HUES6 (cell line): ENCODE data around the gene TAX1BP3.

Source experiments
- H3K27ac ChIP-seq: 2 replicates; pipeline ENCODE4 v1.7.0; 2013; ENCODE audit warnings: low read depth, mild to moderate bottlenecking, low read length, inconsistent platforms
- H3K27me3 ChIP-seq: 2 replicates; pipeline ENCODE4 v1.6.1; 2013; ENCODE audit warnings: low read length; ENCODE audit not compliant: control insufficient read depth, insufficient read depth
- H3K36me3 ChIP-seq: 2 replicates; pipeline ENCODE4 v1.6.1; 2013; ENCODE audit warnings: low read length; ENCODE audit not compliant: control insufficient read depth, insufficient read depth
- H3K4me1 ChIP-seq: 2 replicates; pipeline ENCODE4 v1.6.1; 2013; ENCODE audit warnings: low read length; ENCODE audit not compliant: control insufficient read depth, insufficient read depth
- H3K4me3 ChIP-seq: 2 replicates; pipeline ENCODE4 v1.5.1; 2013; ENCODE audit warnings: low read depth, low read length
- H3K9ac ChIP-seq: one replicate; pipeline ENCODE4 v1.6.1; 2013; ENCODE audit warnings: mild to moderate bottlenecking, low read length
- H3K9me3 ChIP-seq: 2 replicates; pipeline ENCODE4 v1.6.1; 2013; ENCODE audit warnings: low read depth, low read length; ENCODE audit not compliant: control insufficient read depth, insufficient read depth

Gene TAX1BP3

DNA sequence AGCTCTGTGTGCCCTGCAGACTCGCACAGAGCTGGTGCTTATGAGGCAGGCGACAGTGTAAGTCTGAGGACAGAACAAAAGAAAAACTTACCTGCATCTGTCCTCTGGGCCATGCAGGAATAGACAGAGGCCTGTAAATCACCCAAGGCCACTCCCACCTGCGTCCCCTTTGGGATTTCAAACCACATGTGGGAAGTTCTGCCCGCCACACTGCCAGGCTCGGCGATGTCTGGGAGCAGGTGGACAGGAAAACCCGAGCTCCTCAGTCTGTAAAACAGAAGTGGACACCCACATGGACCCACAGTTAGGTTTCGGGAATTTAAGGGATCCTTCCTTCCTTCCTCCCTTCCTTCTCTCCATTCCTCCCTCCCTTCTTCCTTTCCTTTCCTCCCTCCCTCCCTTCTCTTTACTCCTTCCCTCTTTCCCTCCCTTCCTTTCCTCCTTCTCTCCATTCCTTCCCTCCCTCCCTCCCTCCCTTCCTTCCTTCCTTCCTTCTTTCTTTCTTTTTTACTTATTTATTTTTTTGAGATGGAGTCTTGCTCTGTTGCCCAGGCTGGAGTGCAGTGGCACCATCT, 47.1 kb downstream of the TAX1BP3 start:
- Histone ChIP-seq H3K4me3 (no peak overlapping the region), H3K27ac (no peak overlapping the region), H3K9me3 (no peaks in the 10 kb centered on the region), H3K36me3 (peaks cover 75% of the 10 kb centered on the region), H3K27me3 (no peaks in the 10 kb centered on the region), H3K4me1 (no peaks in the 10 kb centered on the region), H3K9ac (no peak overlapping the region)

DNA sequence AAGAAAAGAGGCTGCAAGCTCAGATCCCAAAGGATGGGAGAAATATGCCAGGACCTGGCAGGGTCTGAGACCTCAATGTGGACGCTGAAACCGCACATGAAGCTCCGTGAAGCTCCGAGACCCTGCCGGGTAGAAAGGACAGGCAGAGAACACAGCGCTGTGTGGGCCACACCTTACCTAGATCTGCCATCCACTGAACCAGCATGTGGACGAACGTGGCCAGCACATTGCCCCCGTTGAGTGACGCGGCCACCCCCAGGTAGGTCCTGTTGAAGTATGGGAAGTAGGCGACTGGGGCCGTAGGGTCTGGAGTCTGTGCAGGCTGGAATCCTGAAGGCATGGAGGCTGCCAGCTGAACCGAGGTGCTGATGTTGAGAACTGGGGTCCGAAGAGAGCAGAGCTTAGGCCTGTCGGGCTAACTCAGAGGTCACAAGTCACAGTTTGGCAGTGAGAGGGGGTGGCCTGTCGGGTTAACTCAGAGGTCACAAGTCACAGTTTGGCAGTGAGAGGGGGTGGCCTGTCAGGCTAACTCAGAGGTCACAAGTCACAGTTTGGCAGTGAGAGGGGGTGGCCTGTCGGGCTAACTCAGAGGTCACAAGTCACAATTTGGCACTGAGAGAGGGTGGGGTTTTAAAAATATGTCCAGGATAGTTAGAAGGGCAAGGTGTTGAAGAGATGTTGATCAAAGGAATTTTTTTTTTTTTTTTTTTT, 53.1 kb downstream of the TAX1BP3 start:
- Histone ChIP-seq H3K27ac (no peak overlapping the region), H3K9ac (no peak overlapping the region), H3K27me3 (no peaks in the 10 kb centered on the region), H3K4me3 (no peak overlapping the region), H3K4me1 (no peaks in the 10 kb centered on the region), H3K36me3 (peaks cover 75% of the 10 kb centered on the region), H3K9me3 (no peaks in the 10 kb centered on the region)

DNA sequence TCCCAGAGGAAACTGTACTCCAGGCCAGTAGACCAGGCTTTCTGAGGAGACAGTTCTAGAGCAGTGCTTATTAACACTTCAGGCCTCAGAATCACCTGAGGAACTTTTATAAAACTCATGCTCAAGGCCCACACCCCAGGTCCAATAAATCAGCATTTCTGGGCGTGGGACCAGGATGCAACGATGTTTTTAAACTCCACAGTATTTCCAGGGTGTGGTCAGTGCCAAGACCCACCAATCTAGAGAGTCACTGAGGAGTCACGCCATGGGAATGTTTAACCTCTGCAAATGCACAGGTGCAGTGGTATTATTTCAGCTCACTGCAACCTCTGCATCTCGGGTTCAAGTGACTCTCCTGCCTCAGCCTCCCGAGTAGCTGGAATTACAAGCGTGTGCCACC, 55.3 kb downstream of the TAX1BP3 start:
- Histone ChIP-seq H3K4me3 (no peak overlapping the region), H3K36me3 (peaks cover 82% of the 10 kb centered on the region), H3K27me3 (no peaks in the 10 kb centered on the region)

More for the DNA sequence above, 55.3 kb downstream of the TAX1BP3 start:
- Histone ChIP-seq H3K9me3 (no peaks in the 10 kb centered on the region), H3K4me1 (no peaks in the 10 kb centered on the region), H3K9ac (no peak overlapping the region), H3K27ac (no peak overlapping the region)
